Measurements from ENCODE around the gene MMP24.

DNA sequence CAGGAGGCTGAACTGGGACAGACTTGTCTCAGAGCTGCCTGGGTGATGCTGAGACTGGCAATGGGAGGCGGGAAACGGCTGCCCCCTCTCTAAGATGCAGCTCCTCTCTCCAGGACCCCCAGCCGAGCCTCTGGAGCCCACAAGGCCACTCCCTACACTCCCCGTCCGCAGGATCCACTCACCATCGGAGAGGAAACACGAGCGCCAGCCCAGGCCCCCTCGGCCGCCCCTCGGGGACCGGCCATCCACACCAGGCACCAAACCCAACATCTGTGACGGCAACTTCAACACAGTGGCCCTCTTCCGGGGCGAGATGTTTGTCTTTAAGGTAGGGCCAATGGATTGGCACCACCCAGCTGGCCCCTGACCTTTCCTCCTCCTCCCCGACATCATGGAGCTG is 40.6 kb downstream of the MMP24 start:
- TF ChIP-seq CTCF (IDR thresholded peaks at IDR 0.05) (no peak), REST (IDR thresholded peaks at IDR 0.05; ENCODE audit: insufficient read depth in 1 of 2, low read depth in 2 of 2, low read length in 1 of 2) (no peak), POLR2AphosphoS5 (IDR thresholded peaks at IDR 0.05; ENCODE audit: low read depth, low read length) (no peak), SIN3A (IDR thresholded peaks at IDR 0.05; ENCODE audit: borderline replicate concordance, insufficient read depth, low read depth, low read length) (no peak)

All from Panc1 (cell line).